Fibroblast of gingiva (primary cell): ENCODE results near the gene GGT6.
"Not testable (repeated sequence)": the region's sequence is repeated elsewhere in the genome, so short reads cannot be mapped to it uniquely, and the experiment has no call there.

Experiments
- DNase-seq: peaks from one replicate; pipeline ENCODE4 v3.0.0-alpha.2; 2011; ENCODE audit warnings: low read depth

The GGT6 gene

GRCh38 chr17:4560421-4560820 is at the start of gene GGT6:
TSS of gene GGT6 (minus strand) at chr17:4560577. CDS start at chr17:4560521, 56 bp downstream.
- DNase-seq, result no peak

- DNase-seq, result no peak
These were observed 49.8 kb upstream of the GGT6 start for GRCh38 chr17:4610162-4610561.

GRCh38 chr17:4609761-4610160 is 49.4 kb upstream of the GGT6 start:
- no peak for DNase-seq

GRCh38 chr17:4607773-4608187 is 47.4 kb upstream of the GGT6 start:
- no peak for DNase-seq

GRCh38 chr17:4607261-4607741 is 46.9 kb upstream of the GGT6 start:
- DNase-seq, result no peak

GRCh38 chr17:4605826-4606225 is 45.4 kb upstream of the GGT6 start:
- peak; percentile 16 for DNase-seq

GRCh38 chr17:4604736-4605135 is 44.4 kb upstream of the GGT6 start:
- not testable (repeated sequence) for DNase-seq

- peak; percentile 67 for DNase-seq
These were observed 43.8 kb upstream of the GGT6 start for GRCh38 chr17:4604111-4604644.

- no peak for DNase-seq
These were observed 41.7 kb upstream of the GGT6 start for GRCh38 chr17:4602041-4602440.

GRCh38 chr17:4601326-4601725 is 40.9 kb upstream of the GGT6 start:
- DNase-seq, result no peak

- no peak for DNase-seq
These were observed 40.2 kb upstream of the GGT6 start for GRCh38 chr17:4600563-4600962.

GRCh38 chr17:4599505-4600281 is 39.3 kb upstream of the GGT6 start:
- DNase-seq, result no peak

- peak; percentile 59 for DNase-seq
These were observed 38.6 kb upstream of the GGT6 start for GRCh38 chr17:4598776-4599504.

- no peak for DNase-seq
These were observed 37.6 kb upstream of the GGT6 start for GRCh38 chr17:4597975-4598374.

GRCh38 chr17:4596636-4597380 is 36.4 kb upstream of the GGT6 start:
- DNase-seq, result no peak

GRCh38 chr17:4595685-4596342 is 35.4 kb upstream of the GGT6 start:
- not testable (repeated sequence) for DNase-seq

GRCh38 chr17:4594931-4595684 is 34.7 kb upstream of the GGT6 start:
- no peak for DNase-seq

GRCh38 chr17:4594406-4594805 is 34.0 kb upstream of the GGT6 start:
- DNase-seq, result no peak

GRCh38 chr17:4593021-4593421 is 32.6 kb upstream of the GGT6 start:
- DNase-seq, result no peak

GRCh38 chr17:4592240-4593005 is 32.0 kb upstream of the GGT6 start:
- no peak for DNase-seq
